ENCODE measurements around the gene CNPY1.

- TF ChIP-seq CTCF (IDR thresholded peaks at IDR 0.05; ENCODE audit: insufficient read depth, low read depth, low read length) = no peak
- TF ChIP-seq EZH2 (IDR thresholded peaks at IDR 0.05; ENCODE audit: insufficient read depth, low read length) = no peak
Measured at GRCh38 chr7:155590215-155591018, 44.1 kb upstream of the CNPY1 start.
